ENCODE data around the gene MVB12B.

GRCh38 chr9:126363847-126364671 lies 37.4 kb downstream of the MVB12B start:
- TF ChIP-seq EP300 (IDR thresholded peaks at IDR 0.05; ENCODE audit: low read depth) (no peak), CTCF (IDR thresholded peaks at IDR 0.05) (no peak)
